ENCODE results near the gene OR4D2.

Gene OR4D2

GRCh38 chr17:58176200-58176599 is 9.4 kb downstream of the OR4D2 start:
- DNase-seq = no peak

DNA sequence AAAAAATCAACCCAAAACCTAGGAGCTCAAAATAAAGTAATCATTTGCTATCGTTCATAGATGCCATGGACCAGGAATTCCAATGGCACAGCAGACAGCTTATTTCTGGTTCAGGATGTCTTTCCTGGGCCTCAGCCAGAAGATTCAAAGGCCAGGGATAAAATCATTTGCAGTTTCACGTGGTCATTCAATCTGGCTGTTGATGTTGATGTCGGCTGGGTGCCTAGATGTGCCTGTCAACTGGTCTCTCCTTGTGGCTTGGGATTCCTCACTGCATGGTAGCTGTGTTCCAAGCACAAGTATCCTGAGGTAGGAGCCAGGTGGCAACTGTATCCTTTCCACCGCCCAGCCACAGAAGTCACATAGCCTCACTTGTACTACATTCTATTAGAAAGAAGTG is 15.0 kb downstream of the OR4D2 start:
- no peak for DNase-seq

DNA sequence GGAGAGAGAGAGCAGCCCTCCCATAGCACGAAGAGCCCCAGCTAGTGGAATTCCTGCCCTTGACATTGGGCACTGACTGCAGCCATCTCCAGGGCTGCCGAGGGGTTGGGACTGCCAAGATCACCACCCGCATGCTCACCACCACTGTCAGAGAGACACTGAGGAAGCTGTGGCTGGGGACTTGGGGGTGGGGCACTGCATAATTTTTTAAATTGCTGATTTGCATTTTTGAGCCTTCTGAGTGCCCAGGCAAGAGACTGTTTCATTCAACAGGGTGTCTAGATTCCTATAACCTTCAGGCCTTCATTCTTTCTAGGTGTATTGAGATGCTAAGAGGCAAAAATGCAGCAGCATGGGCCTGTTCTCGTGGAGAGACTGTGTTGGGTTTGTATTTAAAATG is 16.7 kb downstream of the OR4D2 start:
- DNase-seq = no peak

- DNase-seq = no peak
Measured at GRCh38 chr17:58184308-58184985, 17.7 kb downstream of the OR4D2 start.

- no peak for DNase-seq
Measured at GRCh38 chr17:58184986-58185761, 18.4 kb downstream of the OR4D2 start.

- no peak for DNase-seq
Measured at GRCh38 chr17:58186591-58186990, 19.8 kb downstream of the OR4D2 start.

GRCh38 chr17:58187063-58187462 is 20.3 kb downstream of the OR4D2 start:
- no peak for DNase-seq

DNA sequence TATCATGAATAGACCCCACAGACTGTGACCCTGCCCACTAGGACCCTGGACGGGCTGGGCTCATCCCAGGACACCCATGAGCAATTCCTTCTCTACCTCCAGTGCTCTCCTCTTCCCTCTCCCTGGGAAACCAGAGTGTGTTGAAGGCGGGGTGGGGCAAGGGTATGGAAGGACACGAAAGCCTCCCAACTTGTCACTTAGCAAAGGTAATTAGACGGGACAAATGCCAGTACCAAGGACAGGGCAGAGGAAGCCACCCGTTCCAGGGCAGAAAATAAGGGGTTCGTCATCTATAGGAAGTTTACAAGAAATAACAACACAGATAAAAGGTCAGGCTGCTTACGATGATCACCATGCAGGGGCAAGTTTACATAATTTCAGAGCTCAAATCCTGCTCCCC is 20.9 kb downstream of the OR4D2 start:
- no peak for DNase-seq

- DNase-seq = no peak
Measured at GRCh38 chr17:58189436-58190146, 22.8 kb downstream of the OR4D2 start.

- no peak for DNase-seq
Measured at GRCh38 chr17:58191241-58191896, 24.6 kb downstream of the OR4D2 start.

GRCh38 chr17:58192612-58193011 is 25.8 kb downstream of the OR4D2 start, which contains the start of gene EPX:
EPX (plus strand) TSS chr17:58192726; CDS start chr17:58192847, 121 bp downstream.
- no peak for DNase-seq

DNA sequence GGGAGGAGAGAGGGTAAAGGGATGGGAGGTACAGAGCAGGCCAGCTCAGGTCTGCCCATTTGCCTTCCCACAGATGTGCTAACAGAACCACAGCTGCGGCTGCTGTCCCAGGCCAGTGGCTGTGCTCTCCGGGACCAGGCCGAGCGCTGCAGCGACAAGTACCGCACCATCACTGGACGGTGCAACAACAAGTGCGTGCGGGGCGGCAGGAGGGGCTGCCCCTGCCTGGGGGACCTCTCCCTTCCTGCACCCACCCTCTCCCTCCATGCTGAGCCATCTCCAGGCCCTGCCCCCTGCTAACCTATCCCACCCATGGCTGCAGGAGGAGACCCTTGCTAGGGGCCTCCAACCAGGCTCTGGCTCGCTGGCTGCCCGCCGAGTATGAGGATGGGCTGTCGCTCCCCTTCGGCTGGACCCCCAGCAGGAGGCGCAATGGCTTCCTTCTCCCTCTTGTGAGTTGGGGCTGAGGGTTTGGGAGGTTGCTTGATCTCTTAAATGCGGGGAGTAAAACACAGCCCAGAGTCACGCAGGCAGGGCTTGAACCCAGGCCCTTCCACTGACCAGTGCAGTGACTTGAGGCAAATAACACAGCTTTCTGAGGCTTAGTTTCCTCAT is 27.0 kb downstream of the OR4D2 start:
- DNase-seq = no peak

DNA sequence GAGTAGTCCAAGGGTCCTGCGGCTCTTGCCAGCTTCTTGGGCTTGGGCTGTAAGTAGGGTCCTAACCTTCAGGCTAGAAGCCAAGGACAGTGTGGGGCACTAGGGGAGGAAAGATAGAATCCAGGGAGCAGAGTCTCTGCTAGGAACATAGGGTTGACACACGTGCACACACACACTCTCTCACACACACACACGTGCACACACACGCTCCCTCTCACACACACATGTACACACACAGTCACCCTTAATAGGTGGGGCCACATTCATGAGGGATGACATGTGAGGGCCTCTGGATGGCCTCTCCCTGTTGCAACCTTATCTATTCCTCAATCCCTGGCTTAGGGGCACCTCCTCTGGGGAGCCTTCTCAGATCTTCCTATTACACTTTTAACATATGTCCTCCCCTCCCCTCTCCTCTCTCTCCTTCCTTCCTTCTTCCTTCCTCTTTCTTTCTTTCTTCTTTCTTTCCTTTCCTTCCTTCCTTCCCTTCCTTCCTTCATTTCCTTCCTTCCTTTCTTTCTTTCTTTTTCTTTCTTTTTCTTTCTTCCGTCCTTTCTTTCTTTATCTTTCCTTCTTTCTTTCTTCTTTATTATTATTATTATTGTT is 28.8 kb downstream of the OR4D2 start:
- DNase-seq = no peak

GRCh38 chr17:58196610-58197009 is 29.8 kb downstream of the OR4D2 start:
- DNase-seq = no peak

DNA sequence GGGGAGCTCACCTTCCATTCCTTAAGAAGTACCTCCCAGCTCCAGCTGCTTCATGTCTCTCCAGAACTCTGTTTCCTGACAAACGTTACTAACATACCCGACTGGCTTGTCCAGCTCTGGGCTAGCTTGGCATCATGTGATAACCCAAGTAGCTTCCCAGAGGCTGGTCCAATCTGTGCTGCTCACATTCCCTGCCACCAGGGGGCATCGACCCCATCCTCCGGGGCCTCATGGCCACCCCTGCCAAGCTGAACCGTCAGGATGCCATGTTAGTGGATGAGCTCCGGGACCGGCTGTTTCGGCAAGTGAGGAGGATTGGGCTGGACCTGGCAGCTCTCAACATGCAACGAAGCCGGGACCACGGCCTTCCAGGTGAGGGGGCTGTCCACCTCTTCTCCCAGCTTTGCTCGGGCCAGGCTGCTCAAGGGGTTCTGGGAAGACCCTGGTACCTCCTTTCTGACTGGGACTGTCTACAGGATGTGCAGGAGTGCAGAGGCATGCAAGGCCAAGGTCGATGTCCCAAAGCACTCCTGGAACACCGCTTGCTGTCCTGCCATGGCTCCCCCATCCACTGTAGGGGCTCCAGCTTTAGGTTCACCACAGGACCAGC is 33.3 kb downstream of the OR4D2 start:
- no peak for DNase-seq

DNA sequence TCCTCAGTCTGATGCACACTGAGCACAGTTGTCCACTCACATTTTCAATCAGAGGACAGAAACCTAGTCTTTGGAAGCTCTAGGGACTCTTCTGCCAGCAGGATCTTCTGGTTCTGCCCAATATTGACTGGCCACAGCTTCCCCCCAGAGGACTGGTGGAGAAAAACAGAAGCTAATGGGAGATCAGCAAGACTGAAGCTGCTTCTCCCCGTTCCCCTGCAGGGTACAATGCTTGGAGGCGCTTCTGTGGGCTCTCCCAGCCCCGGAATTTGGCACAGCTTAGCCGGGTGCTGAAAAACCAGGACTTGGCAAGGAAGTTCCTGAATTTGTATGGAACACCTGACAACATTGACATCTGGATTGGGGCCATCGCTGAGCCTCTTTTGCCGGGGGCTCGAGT is 36.1 kb downstream of the OR4D2 start:
- no peak for DNase-seq

DNA sequence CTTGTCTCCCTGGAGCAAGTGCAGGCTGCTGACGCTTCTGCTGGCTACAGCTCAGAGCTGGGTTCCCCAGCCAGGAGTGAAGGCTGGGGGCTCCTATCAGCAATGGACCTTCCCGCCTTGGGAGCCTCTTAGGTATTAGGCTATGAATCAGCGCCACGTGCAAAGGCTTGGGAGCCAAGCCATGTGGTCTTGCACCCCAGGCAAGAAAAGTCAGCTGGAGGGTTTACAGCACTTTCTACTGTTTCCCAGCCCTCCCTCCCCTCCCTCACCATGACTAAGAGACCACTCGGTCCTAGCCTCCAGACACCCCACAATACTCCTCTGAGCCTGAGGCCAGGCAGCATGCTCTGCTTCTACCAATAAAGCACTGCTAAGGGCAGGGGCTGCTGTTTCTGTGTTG is 38.0 kb downstream of the OR4D2 start:
- no peak for DNase-seq

- no peak for DNase-seq
Measured at GRCh38 chr17:58205936-58206335, 39.2 kb downstream of the OR4D2 start.

DNA sequence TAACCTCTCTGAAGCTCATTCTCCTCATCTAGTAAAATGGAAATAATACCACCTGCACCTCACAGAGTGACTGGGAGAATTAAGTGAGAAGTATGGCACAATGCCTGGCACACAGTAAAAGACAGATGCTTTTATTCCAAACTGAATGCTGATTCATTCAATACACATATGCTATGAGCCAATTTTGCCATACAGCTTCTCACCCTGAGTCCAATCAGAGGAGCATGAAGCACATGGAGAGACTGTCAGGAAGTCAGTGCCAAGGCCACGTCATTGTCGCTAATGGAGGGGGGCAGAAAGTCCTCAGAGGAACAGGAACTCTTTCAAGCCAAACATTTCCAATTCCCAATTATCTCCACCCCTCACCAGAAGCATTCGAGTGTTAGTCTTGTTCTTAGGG is 40.7 kb downstream of the OR4D2 start:
- DNase-seq = no peak

DNA sequence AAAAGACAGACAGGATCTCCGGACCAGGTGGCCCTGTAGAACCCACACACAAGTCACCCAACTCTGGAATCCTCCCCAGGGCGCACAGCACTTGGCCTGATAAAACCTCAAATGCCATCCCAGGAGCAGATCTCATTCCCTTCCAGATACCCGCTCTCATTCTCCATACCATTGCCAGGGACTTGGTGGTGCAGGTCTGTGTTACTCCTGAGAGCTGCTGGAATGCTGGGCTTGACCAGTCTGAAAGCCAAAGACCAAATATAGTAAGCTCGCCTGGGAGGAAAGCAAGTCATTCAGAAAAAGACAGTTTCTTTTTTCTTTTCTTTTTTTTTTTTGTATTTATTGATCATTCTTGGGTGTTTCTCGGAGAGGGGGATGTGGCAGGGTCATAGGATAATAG is 41.6 kb downstream of the OR4D2 start:
- DNase-seq = no peak

DNA sequence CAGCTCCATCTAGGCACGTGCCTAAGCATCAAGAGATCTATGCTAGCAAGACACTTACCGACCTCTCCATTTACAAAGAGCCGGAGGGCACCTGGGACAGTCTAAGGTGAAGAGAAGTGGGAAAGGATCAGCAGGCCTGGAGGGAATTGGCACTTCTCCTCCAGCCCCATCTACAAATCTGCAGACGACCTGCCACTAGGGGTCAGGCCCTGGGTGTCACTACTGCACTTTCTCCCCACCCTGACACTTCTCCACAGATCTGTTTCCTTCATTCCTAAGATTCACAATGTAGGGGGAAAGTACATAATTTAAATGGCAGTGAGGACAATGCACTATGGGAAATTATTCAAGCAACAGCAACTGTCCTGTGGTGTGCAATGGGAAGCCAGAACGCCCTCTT is 44.1 kb downstream of the OR4D2 start:
- DNase-seq = no peak

GRCh38 chr17:58215685-58216084 is 48.9 kb downstream of the OR4D2 start:
- no peak for DNase-seq

Data from KG1 (cell line).